NCI-H2081 treated with DMSO at 0.1 percent for 48 hours (cell line): ENCODE data around the gene TTC22.
"Not testable (repeated sequence)": the region's sequence is repeated elsewhere in the genome, so short reads cannot be mapped to it uniquely, and the experiment has no call there.

Experiments used
- DNase-seq: peaks from one replicate; lab custom pipeline; 2025; lab: John Stamatoyannopoulos, UW

The TTC22 gene

DNA sequence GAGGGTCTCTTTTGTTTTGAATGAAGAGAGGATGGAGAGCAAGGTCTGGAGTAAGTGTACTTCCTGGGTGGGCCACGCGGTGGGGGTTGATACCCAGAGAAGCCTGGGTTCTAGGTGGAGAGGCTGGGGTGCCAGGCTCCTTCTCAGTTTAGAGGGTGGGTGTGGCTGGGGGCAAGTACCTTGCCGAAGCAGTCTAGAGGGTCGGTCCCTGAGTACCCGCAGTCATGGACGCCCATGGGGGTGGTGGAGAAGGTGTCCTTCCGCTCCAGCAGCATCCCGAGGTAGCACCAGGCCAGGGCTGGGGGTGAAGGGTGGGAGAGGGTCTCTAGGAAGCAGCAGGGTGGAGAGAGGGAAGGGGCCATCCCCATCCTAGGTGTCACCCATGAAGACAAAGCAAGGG lies 14.3 kb downstream of the TTC22 start:
- no peak for DNase-seq

GRCh38 chr1:54784066-54784465 lies 17.1 kb downstream of the TTC22 start:
- no peak for DNase-seq

DNA sequence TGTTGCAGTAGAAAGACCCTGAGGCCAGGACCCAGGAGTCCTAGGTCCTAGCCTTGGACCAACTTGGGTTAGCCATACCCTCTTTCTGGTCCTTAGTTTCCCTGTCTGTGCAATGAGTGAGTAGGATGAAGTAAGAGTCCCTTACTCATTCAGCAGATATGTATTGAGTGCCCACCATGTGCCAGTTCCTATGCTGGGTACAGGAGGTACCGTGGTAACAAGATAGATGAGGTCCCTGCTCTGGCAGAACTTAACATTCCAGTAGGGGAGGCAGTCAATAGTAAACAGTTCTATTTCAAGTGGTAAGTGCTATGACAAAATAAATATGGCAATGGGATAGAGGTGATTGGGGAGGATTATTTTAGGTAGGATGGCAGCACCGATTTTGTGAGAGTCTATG lies 18.5 kb downstream of the TTC22 start:
- no peak for DNase-seq

- no peak for DNase-seq
Observed at GRCh38 chr1:54782156-54782555, 19.0 kb downstream of the TTC22 start.

DNA sequence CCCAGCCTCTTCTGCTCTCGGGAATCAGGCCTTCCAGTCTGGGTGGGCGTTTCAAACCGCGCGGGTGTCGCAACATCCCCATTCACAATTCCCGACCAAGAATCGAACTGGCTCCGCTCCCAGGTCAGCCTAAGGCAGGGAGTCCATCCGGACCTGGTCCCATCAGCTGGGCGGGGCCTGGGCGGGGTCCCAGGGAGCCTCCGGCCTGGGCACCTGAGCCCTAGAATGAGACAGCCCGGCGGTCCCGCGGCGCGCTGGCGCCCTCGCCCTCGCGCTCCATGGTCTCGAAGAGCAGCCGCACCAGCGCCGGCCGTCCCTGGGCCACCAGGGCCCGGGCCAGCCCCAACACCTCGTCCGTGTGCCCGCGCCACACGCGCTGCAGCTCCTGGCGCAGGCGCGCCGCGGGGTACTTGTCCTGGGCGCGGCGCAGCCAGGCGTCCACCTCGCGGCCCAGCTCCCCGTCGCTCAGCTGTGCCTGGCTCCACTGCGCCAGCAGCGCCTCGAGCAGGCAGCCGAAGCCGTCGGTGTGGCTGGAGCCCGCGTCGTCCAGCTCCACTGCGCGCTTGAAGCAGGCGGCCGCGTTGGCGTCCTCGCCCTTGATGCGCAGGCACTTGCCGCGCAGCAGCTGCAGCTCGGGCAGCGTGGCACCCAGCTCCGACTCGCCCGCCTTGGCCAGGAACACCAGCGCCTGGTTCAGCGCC lies 19.9 kb downstream of the TTC22 start:
- DNase-seq: no peak

DNA sequence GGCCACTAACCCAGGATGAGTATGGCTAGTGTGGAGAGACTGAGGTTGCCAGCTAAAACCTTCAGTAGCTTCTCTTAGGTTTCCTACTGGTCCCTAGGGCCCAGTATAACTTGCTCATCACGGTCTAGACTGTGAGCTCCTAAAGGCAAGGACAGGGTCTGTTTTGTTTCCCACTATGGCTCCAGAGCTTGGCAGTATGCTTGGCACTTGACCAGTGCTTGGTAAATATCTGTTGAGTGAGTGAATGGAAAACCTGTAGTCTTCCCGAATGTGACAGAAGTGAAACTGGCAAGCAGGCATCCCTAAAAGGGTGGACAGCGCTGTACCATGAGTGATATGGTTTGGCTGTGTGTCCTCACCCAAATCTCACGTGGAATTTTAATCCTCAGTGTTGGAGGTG lies 23.7 kb downstream of the TTC22 start:
- DNase-seq: no peak

GRCh38 chr1:54777011-54777410 lies 24.1 kb downstream of the TTC22 start:
- DNase-seq: no peak

GRCh38 chr1:54775828-54776721 lies 25.0 kb downstream of the TTC22 start:
- DNase-seq: not testable (repeated sequence)

- no peak for DNase-seq
Observed at GRCh38 chr1:54774820-54775498, 26.2 kb downstream of the TTC22 start.

- DNase-seq: no peak
Observed at GRCh38 chr1:54772951-54773350, 28.2 kb downstream of the TTC22 start.

DNA sequence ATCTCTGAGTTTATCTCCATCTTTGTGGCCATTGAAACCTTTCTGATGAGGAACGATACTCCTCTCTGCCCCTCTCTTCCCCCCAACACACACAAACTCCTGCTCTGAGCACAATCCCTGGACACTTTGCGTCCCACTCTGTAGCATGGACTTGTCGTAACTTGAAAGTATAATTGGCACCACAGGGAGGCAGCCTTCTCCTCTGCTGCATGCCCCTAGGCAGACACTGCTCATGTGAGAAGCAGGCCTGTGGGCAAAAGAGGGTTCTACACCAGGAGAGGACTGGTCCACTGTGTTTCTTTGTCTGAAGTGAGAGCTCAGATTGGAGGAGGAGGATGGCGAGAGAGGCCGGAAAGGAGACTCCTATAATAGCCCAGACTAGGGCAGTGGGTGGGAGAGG lies 33.0 kb downstream of the TTC22 start:
- no peak for DNase-seq

DNA sequence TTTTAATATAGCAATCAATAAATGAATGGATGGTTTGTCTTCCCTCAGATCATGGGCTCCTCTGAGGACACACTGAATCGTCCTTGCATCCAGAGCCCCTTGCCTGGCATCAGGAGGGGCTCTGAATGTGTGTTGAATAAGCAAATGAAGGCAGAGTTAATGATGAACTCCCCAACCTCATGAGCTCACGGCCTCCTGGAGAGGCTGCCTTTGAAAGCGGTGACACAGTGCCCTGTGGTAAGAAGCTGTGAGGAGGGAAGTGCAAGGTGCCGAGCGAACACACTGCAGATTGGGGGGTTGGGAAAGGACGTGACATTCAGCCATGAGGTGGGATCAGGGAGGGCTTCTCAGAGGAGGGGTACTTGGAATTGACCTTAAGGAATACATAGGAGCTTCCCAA lies 33.6 kb downstream of the TTC22 start:
- no peak for DNase-seq

DNA sequence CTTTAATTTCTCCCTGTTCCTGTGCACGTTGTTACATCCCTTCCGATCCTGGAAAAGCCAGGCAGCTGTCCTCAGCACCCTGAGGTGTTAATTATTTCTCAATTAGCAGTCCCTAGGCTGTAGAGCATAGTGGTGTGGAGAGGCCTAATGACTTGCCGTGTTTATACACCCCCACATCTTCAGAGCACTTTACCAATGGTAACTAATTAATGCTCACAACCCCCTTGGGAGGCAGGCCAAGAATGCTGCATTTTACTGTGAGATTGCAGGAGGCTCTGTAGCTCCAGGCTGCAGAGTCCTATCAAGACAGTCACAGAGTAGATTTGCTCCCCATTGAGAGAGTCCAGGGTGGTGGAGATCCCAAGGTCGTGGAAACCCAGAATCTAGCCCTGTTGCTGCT lies 34.4 kb downstream of the TTC22 start:
- no peak for DNase-seq

GRCh38 chr1:54764922-54765561 lies 36.1 kb downstream of the TTC22 start:
- DNase-seq: no peak

DNA sequence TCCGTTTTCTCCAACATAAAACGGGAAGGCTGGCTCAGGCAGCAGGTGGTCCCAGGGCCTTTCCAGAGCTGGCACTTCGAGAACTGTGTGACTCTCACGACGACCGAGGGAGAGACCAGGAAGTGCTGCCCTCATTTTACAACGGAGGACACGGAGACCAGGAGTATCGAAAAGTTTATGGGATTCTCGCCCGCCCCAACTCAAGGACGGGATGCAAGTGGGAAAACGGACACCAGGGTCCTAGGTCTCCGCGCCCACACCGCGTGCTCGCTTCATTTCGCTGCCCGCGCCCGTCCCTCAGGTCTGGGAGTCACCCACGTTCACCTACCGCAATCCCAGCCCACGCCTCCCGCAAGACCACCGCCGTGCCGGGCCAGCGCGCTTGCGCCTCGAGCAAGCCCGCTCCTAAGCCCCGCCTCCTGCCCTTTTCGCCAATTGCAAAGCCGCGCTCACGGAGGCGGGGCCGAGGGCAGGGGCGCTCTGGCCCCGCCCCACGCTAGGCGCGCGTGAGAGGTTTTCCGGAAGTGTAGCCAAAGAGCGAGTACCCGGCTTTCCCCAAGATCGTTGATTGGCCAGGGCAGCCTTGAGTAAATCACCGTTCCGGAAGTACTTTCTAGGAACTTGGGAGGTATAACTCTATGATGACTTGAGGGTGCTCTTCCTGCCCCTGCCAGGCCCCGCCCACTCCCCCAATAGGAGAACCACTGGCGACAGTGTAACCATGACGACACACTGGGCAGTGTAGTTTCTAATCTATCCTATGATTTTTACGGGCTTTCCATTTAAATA lies 36.8 kb downstream of the TTC22 start, which contains the start of gene PARS2:
Gene PARS2, minus strand, starts transcription at position 391 of the 789 bp plus-strand sequence. CDS start 5,362 bp downstream, outside the sequence.
- peak; percentile 99 for DNase-seq

DNA sequence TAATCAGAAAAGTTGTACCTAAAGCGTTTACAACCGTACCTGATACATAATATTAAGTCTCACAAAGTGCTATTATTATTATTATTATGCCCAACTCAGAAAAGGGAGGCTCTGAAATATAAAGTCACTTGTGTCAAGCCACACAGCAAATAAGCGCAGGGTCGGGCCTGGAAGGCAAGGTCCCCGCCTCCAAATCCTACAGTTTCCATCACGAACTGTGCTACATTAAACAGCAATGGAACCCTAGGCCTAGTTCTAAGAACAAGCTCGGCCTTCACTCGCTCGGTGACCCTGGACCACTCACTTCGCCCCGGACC lies 37.3 kb downstream of the TTC22 start:
- no peak for DNase-seq

DNA sequence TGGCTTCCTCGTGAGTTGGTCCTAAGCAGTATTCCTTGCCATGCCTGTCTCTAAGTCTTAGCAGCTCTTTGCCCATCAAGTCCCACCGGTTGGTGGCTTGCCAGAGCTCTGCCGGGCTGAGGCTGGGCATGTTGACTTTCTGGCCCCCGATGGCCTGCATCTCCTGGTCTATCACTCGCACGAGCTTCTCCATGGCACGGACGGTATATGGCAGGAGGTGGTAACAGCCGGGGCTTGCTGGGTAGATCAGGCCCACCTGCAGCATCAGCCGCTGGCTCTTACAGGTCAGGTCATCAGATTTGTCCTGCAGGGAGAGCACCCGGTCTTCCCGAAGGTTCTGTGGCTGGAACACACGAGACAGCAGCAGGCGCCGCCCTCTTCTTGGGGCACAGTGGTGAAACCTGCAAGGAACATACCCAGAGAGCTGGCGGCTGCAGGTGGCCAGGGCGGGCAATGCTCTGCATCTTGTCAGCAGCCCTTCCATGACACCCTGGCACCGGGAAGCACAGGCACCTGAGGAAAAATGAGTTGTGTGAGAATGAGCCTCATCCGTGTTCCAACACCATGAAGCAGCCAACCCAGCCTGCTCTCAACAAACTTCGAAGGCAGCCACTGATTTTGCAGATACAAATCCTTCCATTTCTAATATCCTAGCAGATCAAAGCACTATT lies 42.3 kb downstream of the TTC22 start:
- no peak for DNase-seq

DNA sequence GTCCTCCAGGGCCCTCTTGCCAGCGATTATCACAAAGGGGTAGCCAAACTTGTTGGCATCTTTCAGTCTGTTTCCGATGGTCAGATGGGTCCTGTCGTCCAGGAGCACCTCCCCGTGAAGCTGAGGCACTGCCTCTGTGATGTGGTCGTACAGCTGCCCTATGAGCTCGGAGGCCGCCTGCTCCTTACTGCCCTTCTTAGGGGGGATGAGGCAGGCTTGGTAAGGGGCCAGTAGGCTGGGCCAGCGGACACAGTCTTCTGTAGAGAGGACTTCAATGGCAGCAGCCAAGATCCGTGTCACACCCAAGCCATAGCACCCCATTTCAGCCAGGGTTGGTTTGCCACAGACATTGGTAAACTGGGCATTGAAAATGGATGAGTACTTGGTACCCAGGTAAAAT lies 43.3 kb downstream of the TTC22 start:
- DNase-seq: no peak

GRCh38 chr1:54754486-54755285 lies 46.4 kb downstream of the TTC22 start:
- no peak for DNase-seq

DNA sequence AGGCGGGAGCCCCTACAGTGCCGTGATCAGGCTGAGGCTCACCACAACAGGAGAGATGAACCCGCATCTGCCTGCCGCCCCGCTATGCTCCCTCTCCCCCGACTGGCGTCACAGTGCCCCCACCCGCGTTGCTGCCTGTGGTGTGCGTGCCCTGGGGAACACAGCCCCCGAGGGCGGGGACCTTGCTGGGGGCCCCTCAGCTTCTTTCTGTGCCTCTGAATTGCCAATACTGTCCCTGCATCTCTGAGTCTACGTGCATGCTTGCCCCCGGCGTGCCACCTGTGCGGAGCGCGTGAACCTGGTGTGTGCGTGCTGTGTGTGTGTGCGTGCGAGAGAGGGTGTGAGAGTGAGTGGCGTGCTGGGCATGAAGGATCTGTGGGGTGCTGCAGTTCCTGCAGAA lies 47.1 kb downstream of the TTC22 start:
- DNase-seq: no peak
